Measurements from ENCODE around the gene TMEM185A.

DNA sequence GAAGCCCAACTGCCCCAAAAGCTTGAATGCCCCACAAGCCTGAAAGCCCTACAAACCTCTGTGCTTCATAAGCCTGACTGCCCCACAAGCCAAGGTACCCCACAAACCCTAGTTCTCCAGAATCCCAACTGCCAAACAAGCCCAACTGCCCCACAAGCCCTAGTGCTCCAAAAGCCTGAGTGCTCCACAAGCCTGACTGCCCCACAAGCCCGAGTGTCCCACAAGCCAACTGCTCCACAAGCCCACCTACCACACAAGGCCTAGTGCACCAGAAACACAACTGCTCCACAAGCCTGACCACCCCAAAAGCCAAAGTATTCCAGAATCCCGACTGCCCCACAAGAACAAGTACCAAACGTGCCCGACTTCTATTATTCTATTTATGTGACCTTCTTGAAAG, 68.2 kb downstream of the TMEM185A start:
- TF ChIP-seq EZH2 (IDR thresholded peaks at IDR 0.05; ENCODE audit: borderline replicate concordance, low read length): no peak
- TF ChIP-seq, protein P1, sequence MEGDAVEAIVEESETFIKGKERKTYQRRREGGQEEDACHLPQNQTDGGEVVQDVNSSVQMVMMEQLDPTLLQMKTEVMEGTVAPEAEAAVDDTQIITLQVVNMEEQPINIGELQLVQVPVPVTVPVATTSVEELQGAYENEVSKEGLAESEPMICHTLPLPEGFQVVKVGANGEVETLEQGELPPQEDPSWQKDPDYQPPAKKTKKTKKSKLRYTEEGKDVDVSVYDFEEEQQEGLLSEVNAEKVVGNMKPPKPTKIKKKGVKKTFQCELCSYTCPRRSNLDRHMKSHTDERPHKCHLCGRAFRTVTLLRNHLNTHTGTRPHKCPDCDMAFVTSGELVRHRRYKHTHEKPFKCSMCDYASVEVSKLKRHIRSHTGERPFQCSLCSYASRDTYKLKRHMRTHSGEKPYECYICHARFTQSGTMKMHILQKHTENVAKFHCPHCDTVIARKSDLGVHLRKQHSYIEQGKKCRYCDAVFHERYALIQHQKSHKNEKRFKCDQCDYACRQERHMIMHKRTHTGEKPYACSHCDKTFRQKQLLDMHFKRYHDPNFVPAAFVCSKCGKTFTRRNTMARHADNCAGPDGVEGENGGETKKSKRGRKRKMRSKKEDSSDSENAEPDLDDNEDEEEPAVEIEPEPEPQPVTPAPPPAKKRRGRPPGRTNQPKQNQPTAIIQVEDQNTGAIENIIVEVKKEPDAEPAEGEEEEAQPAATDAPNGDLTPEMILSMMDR (conservative IDR thresholded peaks at IDR 0.05 in 1 of 2, IDR thresholded peaks at IDR 0.05 in 1 of 2; ENCODE audit: extremely low read depth in 1 of 2, insufficient read depth in 1 of 2, low read depth in 1 of 2, low read length in 2 of 2): no peak

Data from mammary epithelial cell (primary cell).